GM20000 (cell line): ENCODE results near the gene CBY1.

Source experiments
- DNase-seq: peaks from one replicate; pipeline ENCODE4 v3.0.0; 2012; ENCODE audit warnings: low spot score
- TF ChIP-seq, protein P1 (sequence below): IDR thresholded peaks from 2 replicates; pipeline ENCODE4 v1.5.1; 2012; ENCODE audit warnings: mild to moderate bottlenecking, control low read depth; ENCODE audit errors: extremely low read depth, missing control alignments

CBY1 gene

DNA sequence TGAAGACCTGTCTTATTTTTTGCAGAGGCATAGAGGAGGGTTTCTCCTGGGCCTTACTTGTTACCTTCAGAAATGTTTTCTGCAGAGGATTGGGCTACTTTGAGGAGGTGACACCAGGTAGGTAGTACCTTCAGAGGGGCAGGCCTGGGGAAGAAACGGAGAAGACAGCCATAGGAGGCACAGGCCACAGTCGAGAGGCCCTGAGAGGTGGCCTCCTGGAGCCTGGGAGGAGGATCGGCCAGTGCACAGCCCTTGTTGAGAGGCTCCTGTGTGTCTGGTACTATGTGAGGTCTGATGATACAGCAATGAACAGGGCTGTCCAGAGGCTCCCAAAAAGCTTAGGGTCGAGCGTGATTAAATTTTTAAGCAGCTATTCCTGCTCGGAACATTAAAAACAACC lies 60.8 kb downstream of the CBY1 start:
- TF ChIP-seq, protein P1, sequence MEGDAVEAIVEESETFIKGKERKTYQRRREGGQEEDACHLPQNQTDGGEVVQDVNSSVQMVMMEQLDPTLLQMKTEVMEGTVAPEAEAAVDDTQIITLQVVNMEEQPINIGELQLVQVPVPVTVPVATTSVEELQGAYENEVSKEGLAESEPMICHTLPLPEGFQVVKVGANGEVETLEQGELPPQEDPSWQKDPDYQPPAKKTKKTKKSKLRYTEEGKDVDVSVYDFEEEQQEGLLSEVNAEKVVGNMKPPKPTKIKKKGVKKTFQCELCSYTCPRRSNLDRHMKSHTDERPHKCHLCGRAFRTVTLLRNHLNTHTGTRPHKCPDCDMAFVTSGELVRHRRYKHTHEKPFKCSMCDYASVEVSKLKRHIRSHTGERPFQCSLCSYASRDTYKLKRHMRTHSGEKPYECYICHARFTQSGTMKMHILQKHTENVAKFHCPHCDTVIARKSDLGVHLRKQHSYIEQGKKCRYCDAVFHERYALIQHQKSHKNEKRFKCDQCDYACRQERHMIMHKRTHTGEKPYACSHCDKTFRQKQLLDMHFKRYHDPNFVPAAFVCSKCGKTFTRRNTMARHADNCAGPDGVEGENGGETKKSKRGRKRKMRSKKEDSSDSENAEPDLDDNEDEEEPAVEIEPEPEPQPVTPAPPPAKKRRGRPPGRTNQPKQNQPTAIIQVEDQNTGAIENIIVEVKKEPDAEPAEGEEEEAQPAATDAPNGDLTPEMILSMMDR, result no peak
- DNase-seq, result no peak

DNA sequence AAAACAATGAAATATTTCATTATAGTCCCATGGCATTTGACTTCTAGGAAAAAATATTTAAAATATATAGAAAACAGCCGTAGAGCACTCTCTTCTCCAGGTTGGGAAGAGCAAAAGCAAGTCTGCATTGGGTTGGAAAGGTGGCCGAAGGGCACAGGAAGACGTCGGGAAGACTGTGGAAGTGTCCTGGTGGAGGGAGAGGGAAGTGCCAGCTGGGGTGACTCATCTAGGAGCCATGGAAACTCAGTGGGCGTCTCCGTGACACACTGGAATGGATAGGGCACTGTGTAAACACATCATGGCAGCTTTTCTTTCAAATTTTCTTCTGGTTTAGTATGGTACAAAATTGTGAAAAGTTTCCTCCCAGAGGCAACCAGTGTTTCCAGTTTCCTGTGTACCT lies 62.0 kb downstream of the CBY1 start:
- DNase-seq, result no peak

DNA sequence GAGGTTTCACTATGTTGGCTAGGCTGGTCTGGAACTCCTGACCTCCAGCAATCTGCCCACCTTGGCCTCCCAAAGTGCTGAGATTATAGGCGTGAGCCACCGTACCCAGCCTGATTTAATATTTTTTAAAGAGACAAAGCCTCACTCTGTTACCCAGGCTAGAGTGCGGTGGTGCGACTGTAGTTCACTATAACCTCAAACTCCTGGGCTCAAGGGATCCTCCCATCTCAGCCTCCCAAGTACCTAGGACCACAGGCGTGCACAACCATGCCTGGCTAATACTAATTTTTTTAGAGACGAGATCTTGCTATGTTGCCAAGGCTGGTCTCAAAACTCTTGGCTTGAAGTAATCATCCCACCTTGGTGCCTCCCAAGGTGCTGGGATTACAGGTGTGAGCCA lies 62.8 kb downstream of the CBY1 start:
- DNase-seq, result no peak
- TF ChIP-seq, protein P1, result no peak

More for the DNA sequence above, 62.0 kb downstream of the CBY1 start:
- TF ChIP-seq, protein P1, result no peak

DNA sequence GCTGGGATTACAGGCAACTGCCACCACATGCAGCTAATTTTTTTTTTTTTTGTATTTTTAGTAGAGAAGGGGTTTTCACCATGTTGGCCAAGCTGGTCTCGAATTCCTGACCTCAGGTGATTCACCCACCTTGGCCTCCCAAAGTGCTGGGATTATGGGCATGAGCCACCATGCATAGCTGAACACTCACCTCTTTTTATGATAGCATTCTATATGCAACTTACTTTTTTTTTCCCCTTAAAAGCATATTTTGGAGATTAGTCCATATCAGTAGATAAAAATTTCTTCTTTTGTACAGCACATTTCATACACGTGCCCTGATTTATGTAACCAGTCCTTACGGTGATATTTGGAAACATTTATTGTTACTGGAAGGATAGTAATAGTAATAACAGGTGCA lies 63.9 kb downstream of the CBY1 start:
- TF ChIP-seq, protein P1, result no peak
- DNase-seq, result no peak

DNA sequence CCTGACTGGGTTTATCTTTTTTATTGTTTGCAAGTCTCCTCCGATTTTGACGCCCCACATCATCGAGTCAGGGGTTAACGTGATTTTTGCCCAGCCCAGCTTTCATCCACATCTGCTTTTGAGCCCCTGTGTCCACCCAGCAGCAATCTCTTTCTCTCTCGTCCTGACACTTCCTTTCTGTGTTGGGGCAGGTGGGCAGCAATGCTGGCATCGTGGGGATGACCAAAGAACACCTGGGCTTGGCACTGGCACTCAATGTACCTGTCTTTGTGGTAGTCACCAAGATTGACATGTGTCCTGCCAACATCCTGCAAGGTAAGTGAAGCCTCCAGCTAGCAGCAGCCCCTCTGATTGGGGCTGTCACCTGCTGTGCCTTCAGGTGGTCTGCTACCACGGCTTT lies 65.1 kb downstream of the CBY1 start:
- no peak for DNase-seq
- TF ChIP-seq, protein P1, result no peak
